ENCODE results near the gene CSPG4. TPM values are rescaled to one million over a fixed set of nuclear protein-coding genes. Genes with fewer than 3 reads are reported as not detected.
"Not testable (repeated sequence)": the region's sequence is repeated elsewhere in the genome, so short reads cannot be mapped to it uniquely, and the experiment has no call there.

CSPG4 gene
- total RNA-seq, 3 donors from 2014 or later = 6.3 to 42.9 (median 17.0) TPM

- H3K36me3 ChIP-seq = no peaks in the 10 kb centered on the region
- H3K27me3 ChIP-seq = no peaks in the 10 kb centered on the region
- no peak overlapping the region for H3K4me3 ChIP-seq
- no peaks in the 10 kb centered on the region for H3K4me1 ChIP-seq
- TF ChIP-seq CTCF (IDR thresholded peaks at IDR 0.05) (no peak), POLR2A (IDR thresholded peaks at IDR 0.05) (no peak), POLR2AphosphoS5 (IDR thresholded peaks at IDR 0.05) (no peak)
- no peak for DNase-seq (ENCODE audit: low spot score in 2 of 2)
- H3K27ac ChIP-seq = no peak overlapping the region
- no peaks in the 10 kb centered on the region for H3K9me3 ChIP-seq
- intact Hi-C loops (cut with DNase I; ENCODE audit: low total_unique reads) = no loop called here
Measured at GRCh38 chr15:75759416-75760130, 46.9 kb upstream of the CSPG4 start.

- Histone ChIP-seq H3K27ac (peak overlapping the region; percentile 82 to 84), H3K4me3 (peak overlapping the region; percentile 42 to 64 (median 56)), H3K4me1 (no peaks in the 10 kb centered on the region), H3K9me3 (no peaks in the 10 kb centered on the region), H3K36me3 (no peaks in the 10 kb centered on the region), H3K27me3 (no peaks in the 10 kb centered on the region)
- intact Hi-C loops (cut with DNase I; ENCODE audit: low total_unique reads) = no loop called here
- DNase-seq (ENCODE audit: low spot score in 2 of 2) = peak; percentile 79 to 87
- TF ChIP-seq POLR2AphosphoS5 (IDR thresholded peaks at IDR 0.05) (no peak), POLR2A (IDR thresholded peaks at IDR 0.05) (no peak), CTCF (IDR thresholded peaks at IDR 0.05) (no peak)
Measured at GRCh38 chr15:75758071-75758872, 45.6 kb upstream of the CSPG4 start.

- H3K9me3 ChIP-seq; DNase-seq (ENCODE audit: low spot score in 2 of 2); H3K27ac ChIP-seq; H3K36me3 ChIP-seq; H3K27me3 ChIP-seq; intact Hi-C loops (cut with DNase I; ENCODE audit: low total_unique reads); H3K4me3 ChIP-seq; H3K4me1 ChIP-seq: not testable (repeated sequence)
Measured at GRCh38 chr15:75754871-75755270, 42.2 kb upstream of the CSPG4 start.

- Histone ChIP-seq H3K9me3 (no peaks in the 10 kb centered on the region), H3K4me1 (no peaks in the 10 kb centered on the region), H3K27me3 (no peaks in the 10 kb centered on the region), H3K4me3 (no peak overlapping the region), H3K27ac (no peak overlapping the region), H3K36me3 (no peaks in the 10 kb centered on the region)
- intact Hi-C loops (cut with DNase I; ENCODE audit: low total_unique reads) = no loop called here
- TF ChIP-seq CTCF (IDR thresholded peaks at IDR 0.05) (no peak), POLR2AphosphoS5 (IDR thresholded peaks at IDR 0.05) (no peak), POLR2A (IDR thresholded peaks at IDR 0.05) (no peak)
- no peak for DNase-seq (ENCODE audit: low spot score in 2 of 2)
Measured at GRCh38 chr15:75753145-75753544, 40.5 kb upstream of the CSPG4 start.

GRCh38 chr15:75751891-75752290, 39.2 kb upstream of the CSPG4 start:
- no peak for TF ChIP-seq CTCF (IDR thresholded peaks at IDR 0.05)
- TF ChIP-seq POLR2AphosphoS5 (IDR thresholded peaks at IDR 0.05) = no peak
- no peak for TF ChIP-seq POLR2A (IDR thresholded peaks at IDR 0.05)
- H3K27ac ChIP-seq = no peak overlapping the region
- no peaks in the 10 kb centered on the region for H3K9me3 ChIP-seq
- no peaks in the 10 kb centered on the region for H3K36me3 ChIP-seq
- intact Hi-C loops (cut with DNase I; ENCODE audit: low total_unique reads) = no loop called here
- H3K4me3 ChIP-seq = no peak overlapping the region
- DNase-seq (ENCODE audit: low spot score in 2 of 2) = no peak
- no peaks in the 10 kb centered on the region for H3K4me1 ChIP-seq
- no peaks in the 10 kb centered on the region for H3K27me3 ChIP-seq

All from breast epithelium (tissue), 4 donors.